ENCODE data around the gene ALKBH3. TPM values are rescaled to one million over a fixed set of nuclear protein-coding genes. Genes with fewer than 3 reads are reported as not detected.

Gene ALKBH3
- 40.7 TPM for polyA plus RNA-seq (2013)

DNA sequence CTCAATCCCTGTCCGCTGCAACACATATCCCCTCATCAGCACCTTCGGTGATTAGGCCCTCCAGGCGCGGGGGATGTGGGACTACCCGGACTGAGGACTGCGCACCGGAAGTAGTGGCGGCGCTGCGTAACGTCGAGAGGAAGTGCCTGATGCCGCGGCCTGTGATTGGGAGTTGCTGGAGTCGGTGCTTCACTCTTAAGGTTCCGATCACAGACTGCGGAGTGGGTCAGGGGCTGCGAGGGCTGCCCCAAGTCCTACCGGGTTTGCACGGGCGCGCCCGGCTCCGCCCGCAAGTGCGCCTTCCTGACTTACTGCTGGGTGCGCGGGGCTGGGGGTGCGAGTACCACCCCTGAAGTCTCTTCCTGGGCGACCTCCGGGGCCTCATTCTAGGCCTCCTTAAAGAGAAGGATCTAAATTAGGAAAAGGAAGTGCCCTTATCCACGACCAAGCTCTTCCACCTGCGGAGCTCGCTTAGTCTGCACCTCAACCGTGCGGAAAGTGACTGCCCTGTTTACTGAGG lies at the start of gene ALKBH3:
ALKBH3 (plus strand) TSS at position 192 of the 520 bp plus-strand sequence. CDS start 1,822 bp downstream, outside the sequence.
- ChIA-PET CTCF (interaction anchor here (1.8 kb wide), 1 partner anchor 9 kb away, joined by 14 read pairs; no protein-coding TSS in a partner anchor), POLR2A (no interaction called here)
- Histone ChIP-seq H3K4me3 (ENCODE audit: control insufficient read depth in 1 of 7, extremely low read depth in 1 of 7, insufficient read depth in 4 of 7, low read depth in 2 of 7, low read length in 6 of 7) (peak within 1 kb of the TSS; percentile 47 to 99 (median 93)), H3K27me3 (replicated peaks in 2 of 5; ENCODE audit: control insufficient read depth in 4 of 5, insufficient read depth in 5 of 5, low read length in 4 of 5) (peaks cover 4 to 26% (median 7%) of the 10 kb centered on the region in 5 experiments), H3K36me3 (ENCODE audit: control insufficient read depth in 4 of 4, insufficient read depth in 4 of 4, low read length in 3 of 4) (peaks cover 3 to 33% (median 18%) of the 10 kb centered on the region in 4 experiments), H3K4me1 (ENCODE audit: control extremely low read depth in 1 of 4, control insufficient read depth in 4 of 4, insufficient read depth in 4 of 4, low read length in 3 of 4) (peaks cover 10 to 19% (median 16%) of the 10 kb centered on the region in 4 experiments), H3K27ac (ENCODE audit: insufficient read depth in 1 of 2, low read depth in 1 of 2, low read length in 2 of 2, poor library complexity in 1 of 2, severe bottlenecking in 2 of 2) (peak within 1 kb of the TSS; percentile 60 to 85), H3K9me3 (ENCODE audit: control extremely low read depth in 1 of 5, control insufficient read depth in 4 of 5, insufficient read depth in 2 of 5, low read depth in 1 of 5, low read length in 4 of 5) (peaks cover 0 to 3% (median 0%) of the 10 kb centered on the region in 5 experiments)
- peak; percentile 96 to 98 (median 98) for DNase-seq
- 0% methylated on average over 32 of the region's 36 CpGs for WGBS (ENCODE audit: insufficient coverage)

DNA sequence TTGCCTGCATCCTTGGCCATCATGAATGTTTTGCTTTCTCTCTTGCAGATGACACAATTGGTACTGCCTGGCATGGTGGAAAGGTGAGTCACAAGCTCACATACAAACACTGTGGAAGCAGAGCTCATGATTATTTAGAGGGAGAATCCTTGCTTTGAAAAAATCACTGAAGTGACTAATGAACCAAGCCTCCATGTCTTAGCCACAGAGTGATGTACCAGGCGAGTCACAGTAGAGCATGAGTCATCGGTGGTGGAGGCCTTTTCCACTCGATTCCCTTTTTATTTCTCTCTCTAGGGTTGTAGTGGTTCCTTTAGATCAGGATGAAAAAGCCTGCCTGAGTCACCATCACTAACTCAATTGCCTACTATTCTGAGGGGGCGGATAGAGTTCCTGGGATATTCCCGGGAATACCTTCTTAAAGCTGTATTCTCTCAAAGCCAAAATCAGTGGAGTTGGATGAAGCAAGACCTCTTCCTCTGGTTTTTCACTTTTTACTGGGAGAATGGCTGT lies 49.6 kb upstream of the ALKBH3 start:
- ChIA-PET POLR2A (interaction anchor here (0.6 kb wide), 1 partner anchor 151 kb away, joined by 3 read pairs; no protein-coding TSS in a partner anchor), CTCF (interaction anchor here (0.6 to 5.0 kb wide), 6 partner anchors 15 to 691 kb away, joined by 3 to 26 read pairs (median 3); no protein-coding TSS in a partner anchor)
- peaks cover 4 to 26% (median 11%) of the 10 kb centered on the region in 4 experiments for H3K36me3 ChIP-seq (ENCODE audit: control insufficient read depth in 4 of 4, insufficient read depth in 4 of 4, low read length in 3 of 4)
- DNase-seq, result peak; percentile 25 to 68 (median 61)
- no peaks in the 10 kb centered on the region for H3K9me3 ChIP-seq (ENCODE audit: control extremely low read depth in 1 of 5, control insufficient read depth in 4 of 5, insufficient read depth in 2 of 5, low read depth in 1 of 5, low read length in 4 of 5)
- H3K4me1 ChIP-seq (ENCODE audit: control extremely low read depth in 1 of 4, control insufficient read depth in 4 of 4, insufficient read depth in 4 of 4, low read length in 3 of 4), result no peaks in the 10 kb centered on the region
- no peaks in the 10 kb centered on the region for H3K27me3 ChIP-seq (replicated peaks in 2 of 5; ENCODE audit: control insufficient read depth in 4 of 5, insufficient read depth in 5 of 5, low read length in 4 of 5)
- no peak overlapping the region for H3K4me3 ChIP-seq (ENCODE audit: control insufficient read depth in 1 of 7, extremely low read depth in 1 of 7, insufficient read depth in 4 of 7, low read depth in 2 of 7, low read length in 6 of 7)
- WGBS (ENCODE audit: insufficient coverage), result 100% methylated on average over 2 of the region's 5 CpGs
- H3K27ac ChIP-seq (ENCODE audit: insufficient read depth in 1 of 2, low read depth in 1 of 2, low read length in 2 of 2, poor library complexity in 1 of 2, severe bottlenecking in 2 of 2), result no peak overlapping the region

DNA sequence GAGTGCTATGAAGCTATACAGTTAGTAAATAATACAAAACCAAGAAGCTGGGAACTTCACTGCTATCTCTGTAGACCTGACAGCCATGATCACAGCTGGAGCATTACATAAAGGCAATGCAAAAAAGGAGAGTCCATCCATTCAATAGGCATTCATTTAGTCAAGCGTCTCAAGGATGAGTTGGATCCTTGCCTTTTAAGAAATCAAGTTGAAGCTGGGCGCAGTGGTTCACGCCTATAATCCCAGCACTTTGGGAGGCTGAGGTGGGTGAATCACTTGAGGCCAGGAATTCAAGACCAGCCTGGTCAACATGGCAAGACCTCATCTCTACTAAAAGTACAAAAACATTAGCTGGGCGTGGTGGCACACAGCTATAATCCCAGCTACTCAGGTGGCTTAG lies 48.1 kb upstream of the ALKBH3 start:
- H3K4me3 ChIP-seq (ENCODE audit: control insufficient read depth in 1 of 7, extremely low read depth in 1 of 7, insufficient read depth in 4 of 7, low read depth in 2 of 7, low read length in 6 of 7), result no peak overlapping the region
- CTCF ChIA-PET, result interaction anchor here (5.0 kb wide), 1 partner anchor 17 kb away, joined by 26 read pairs; no protein-coding TSS in a partner anchor

DNA sequence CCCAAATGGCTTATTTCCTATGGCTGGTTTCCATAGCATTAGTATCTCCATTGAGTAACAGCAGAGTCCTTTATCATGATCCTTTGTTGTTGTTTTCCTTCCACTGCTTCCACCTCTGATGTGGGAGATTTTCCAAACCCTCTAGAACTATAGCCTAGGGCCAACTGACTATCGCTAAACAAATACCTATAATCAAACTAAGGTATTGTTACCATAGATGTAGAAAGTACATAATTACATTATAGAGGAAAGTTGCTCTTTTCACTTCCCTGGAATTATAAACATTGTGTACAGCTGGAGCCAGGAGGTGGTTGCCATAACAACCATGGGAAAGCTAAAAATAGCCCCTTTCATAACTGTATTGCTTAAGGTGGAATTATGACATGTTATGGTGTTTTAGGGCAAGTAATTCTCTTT lies 47.0 kb upstream of the ALKBH3 start:
- Histone ChIP-seq H3K27me3 (replicated peaks in 2 of 5; ENCODE audit: control insufficient read depth in 4 of 5, insufficient read depth in 5 of 5, low read length in 4 of 5) (no peaks in the 10 kb centered on the region), H3K27ac (ENCODE audit: insufficient read depth in 1 of 2, low read depth in 1 of 2, low read length in 2 of 2, poor library complexity in 1 of 2, severe bottlenecking in 2 of 2) (no peak overlapping the region), H3K36me3 (ENCODE audit: control insufficient read depth in 4 of 4, insufficient read depth in 4 of 4, low read length in 3 of 4) (peaks cover 4 to 38% (median 13%) of the 10 kb centered on the region in 4 experiments), H3K4me1 (ENCODE audit: control extremely low read depth in 1 of 4, control insufficient read depth in 4 of 4, insufficient read depth in 4 of 4, low read length in 3 of 4) (no peaks in the 10 kb centered on the region), H3K4me3 (ENCODE audit: control insufficient read depth in 1 of 7, extremely low read depth in 1 of 7, insufficient read depth in 4 of 7, low read depth in 2 of 7, low read length in 6 of 7) (no peak overlapping the region), H3K9me3 (ENCODE audit: control extremely low read depth in 1 of 5, control insufficient read depth in 4 of 5, insufficient read depth in 2 of 5, low read depth in 1 of 5, low read length in 4 of 5) (no peaks in the 10 kb centered on the region)
- ChIA-PET CTCF (interaction anchor here (5.0 kb wide), 1 partner anchor 16 kb away, joined by 26 read pairs; no protein-coding TSS in a partner anchor), POLR2A (no interaction called here)
- no CpG with 5 or more reads among the region's 1 CpG for WGBS (ENCODE audit: insufficient coverage)
- no peak for DNase-seq

More for the DNA sequence above, 48.1 kb upstream of the ALKBH3 start:
- WGBS (ENCODE audit: insufficient coverage), result 100% methylated on average over 3 of the region's 4 CpGs
- DNase-seq, result no peak
- no peak overlapping the region for H3K27ac ChIP-seq (ENCODE audit: insufficient read depth in 1 of 2, low read depth in 1 of 2, low read length in 2 of 2, poor library complexity in 1 of 2, severe bottlenecking in 2 of 2)
- H3K27me3 ChIP-seq (replicated peaks in 2 of 5; ENCODE audit: control insufficient read depth in 4 of 5, insufficient read depth in 5 of 5, low read length in 4 of 5), result no peaks in the 10 kb centered on the region
- no peaks in the 10 kb centered on the region for H3K9me3 ChIP-seq (ENCODE audit: control extremely low read depth in 1 of 5, control insufficient read depth in 4 of 5, insufficient read depth in 2 of 5, low read depth in 1 of 5, low read length in 4 of 5)
- H3K36me3 ChIP-seq (ENCODE audit: control insufficient read depth in 4 of 4, insufficient read depth in 4 of 4, low read length in 3 of 4), result peaks cover 4 to 29% (median 11%) of the 10 kb centered on the region in 4 experiments
- POLR2A ChIA-PET, result no interaction called here
- H3K4me1 ChIP-seq (ENCODE audit: control extremely low read depth in 1 of 4, control insufficient read depth in 4 of 4, insufficient read depth in 4 of 4, low read length in 3 of 4), result no peaks in the 10 kb centered on the region

DNA sequence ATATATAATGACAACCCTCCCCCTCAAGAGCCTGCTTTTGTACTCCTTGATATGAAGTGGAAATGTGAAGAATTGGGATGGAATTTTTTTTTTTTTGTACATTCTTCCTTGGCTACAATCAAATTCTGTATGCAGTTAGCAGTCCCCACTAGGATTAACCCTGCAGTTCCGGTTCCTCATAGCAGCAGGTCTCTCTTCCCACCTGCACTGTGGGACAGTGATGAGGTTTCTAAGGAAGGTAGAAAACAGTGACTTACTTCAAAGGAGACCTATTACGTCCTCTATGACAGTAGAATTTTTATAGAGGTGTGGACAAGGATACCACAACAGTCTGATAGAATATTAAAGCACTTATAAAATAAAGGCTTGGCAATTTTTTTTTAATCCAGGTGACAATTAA lies 46.3 kb upstream of the ALKBH3 start:
- Histone ChIP-seq H3K4me3 (ENCODE audit: control insufficient read depth in 1 of 7, extremely low read depth in 1 of 7, insufficient read depth in 4 of 7, low read depth in 2 of 7, low read length in 6 of 7) (no peak overlapping the region), H3K4me1 (ENCODE audit: control extremely low read depth in 1 of 4, control insufficient read depth in 4 of 4, insufficient read depth in 4 of 4, low read length in 3 of 4) (no peaks in the 10 kb centered on the region), H3K9me3 (ENCODE audit: control extremely low read depth in 1 of 5, control insufficient read depth in 4 of 5, insufficient read depth in 2 of 5, low read depth in 1 of 5, low read length in 4 of 5) (no peaks in the 10 kb centered on the region), H3K27me3 (replicated peaks in 2 of 5; ENCODE audit: control insufficient read depth in 4 of 5, insufficient read depth in 5 of 5, low read length in 4 of 5) (no peaks in the 10 kb centered on the region), H3K36me3 (ENCODE audit: control insufficient read depth in 4 of 4, insufficient read depth in 4 of 4, low read length in 3 of 4) (peaks cover 4 to 44% (median 13%) of the 10 kb centered on the region in 4 experiments), H3K27ac (ENCODE audit: insufficient read depth in 1 of 2, low read depth in 1 of 2, low read length in 2 of 2, poor library complexity in 1 of 2, severe bottlenecking in 2 of 2) (no peak overlapping the region)
- DNase-seq, result no peak
- ChIA-PET CTCF (no interaction called here), POLR2A (no interaction called here)
- WGBS (ENCODE audit: insufficient coverage), result no CpG with 5 or more reads among the region's 2 CpGs

DNA sequence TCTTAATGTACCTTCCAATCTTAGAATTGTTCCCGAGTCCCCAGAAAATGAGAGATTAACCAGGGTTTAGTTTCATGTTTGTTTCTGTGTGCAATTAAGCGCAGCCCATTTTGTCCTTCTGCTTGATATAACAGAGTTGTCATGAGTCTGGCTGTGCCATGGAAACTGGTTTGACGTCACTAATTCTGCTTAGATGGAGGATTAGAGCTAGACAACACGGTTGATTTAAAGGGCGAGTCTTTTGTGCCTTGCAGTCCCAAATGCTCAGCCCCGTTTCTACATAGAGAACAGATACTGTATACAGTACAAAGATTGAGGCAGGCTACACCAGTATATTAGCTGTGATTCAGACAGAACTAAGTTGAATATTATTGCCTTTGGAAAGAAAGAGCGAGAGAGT lies 45.5 kb upstream of the ALKBH3 start:
- Histone ChIP-seq H3K27me3 (replicated peaks in 2 of 5; ENCODE audit: control insufficient read depth in 4 of 5, insufficient read depth in 5 of 5, low read length in 4 of 5) (no peaks in the 10 kb centered on the region), H3K4me3 (ENCODE audit: control insufficient read depth in 1 of 7, extremely low read depth in 1 of 7, insufficient read depth in 4 of 7, low read depth in 2 of 7, low read length in 6 of 7) (no peak overlapping the region), H3K4me1 (ENCODE audit: control extremely low read depth in 1 of 4, control insufficient read depth in 4 of 4, insufficient read depth in 4 of 4, low read length in 3 of 4) (no peaks in the 10 kb centered on the region), H3K9me3 (ENCODE audit: control extremely low read depth in 1 of 5, control insufficient read depth in 4 of 5, insufficient read depth in 2 of 5, low read depth in 1 of 5, low read length in 4 of 5) (no peaks in the 10 kb centered on the region), H3K36me3 (ENCODE audit: control insufficient read depth in 4 of 4, insufficient read depth in 4 of 4, low read length in 3 of 4) (peaks cover 4 to 50% (median 14%) of the 10 kb centered on the region in 4 experiments), H3K27ac (ENCODE audit: insufficient read depth in 1 of 2, low read depth in 1 of 2, low read length in 2 of 2, poor library complexity in 1 of 2, severe bottlenecking in 2 of 2) (no peak overlapping the region)
- no peak for DNase-seq
- ChIA-PET CTCF (interaction anchor here (1.5 kb wide), 1 partner anchor 9 kb away, joined by 6 read pairs; no protein-coding TSS in a partner anchor), POLR2A (no interaction called here)
- 98% methylated on average over 6 of the region's 7 CpGs for WGBS (ENCODE audit: insufficient coverage)

DNA sequence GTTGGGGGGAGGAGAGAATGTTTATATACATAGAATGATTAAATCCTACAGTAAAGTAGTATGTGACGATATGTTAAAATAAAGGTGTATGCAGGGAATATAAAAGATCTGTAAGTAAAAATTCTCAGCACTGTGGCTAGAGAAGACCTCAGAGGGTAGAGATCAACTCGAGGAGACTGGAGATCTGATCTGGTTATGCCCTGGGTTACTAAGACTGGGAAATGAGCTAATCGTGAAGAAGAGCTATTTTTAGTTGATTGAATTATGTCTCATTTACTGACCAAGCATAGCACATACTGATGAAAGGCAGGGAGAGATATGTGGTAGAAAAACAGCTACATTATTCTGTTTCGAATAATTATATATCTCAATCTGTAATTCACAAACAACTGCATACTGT lies 42.8 kb upstream of the ALKBH3 start:
- Histone ChIP-seq H3K36me3 (ENCODE audit: control insufficient read depth in 4 of 4, insufficient read depth in 4 of 4, low read length in 3 of 4) (peaks cover 4 to 55% (median 11%) of the 10 kb centered on the region in 4 experiments), H3K27ac (ENCODE audit: insufficient read depth in 1 of 2, low read depth in 1 of 2, low read length in 2 of 2, poor library complexity in 1 of 2, severe bottlenecking in 2 of 2) (no peak overlapping the region), H3K27me3 (replicated peaks in 2 of 5; ENCODE audit: control insufficient read depth in 4 of 5, insufficient read depth in 5 of 5, low read length in 4 of 5) (no peaks in the 10 kb centered on the region), H3K9me3 (ENCODE audit: control extremely low read depth in 1 of 5, control insufficient read depth in 4 of 5, insufficient read depth in 2 of 5, low read depth in 1 of 5, low read length in 4 of 5) (no peaks in the 10 kb centered on the region), H3K4me1 (ENCODE audit: control extremely low read depth in 1 of 4, control insufficient read depth in 4 of 4, insufficient read depth in 4 of 4, low read length in 3 of 4) (no peaks in the 10 kb centered on the region), H3K4me3 (ENCODE audit: control insufficient read depth in 1 of 7, extremely low read depth in 1 of 7, insufficient read depth in 4 of 7, low read depth in 2 of 7, low read length in 6 of 7) (no peak overlapping the region)
- DNase-seq, result no peak
- ChIA-PET CTCF (interaction anchor here (1.7 to 2.2 kb wide), 3 partner anchors 9 to 14 kb away, joined by 5 to 9 read pairs (median 7); no protein-coding TSS in a partner anchor), POLR2A (no interaction called here)
- 83% methylated on average over 1 of the region's 4 CpGs for WGBS (ENCODE audit: insufficient coverage)
